Esophagus muscularis mucosa (tissue), 4 donors: Measurements from ENCODE around the gene EBF3. TPM values are rescaled to one million over a fixed set of nuclear protein-coding genes. Genes with fewer than 3 reads are reported as not detected.

ENCODE experiments used
- DNase-seq: peaks from one replicate; pipeline ENCODE4 v3.0.0-alpha.2; 2017; ENCODE audit errors: extremely low spot score
- H3K27ac ChIP-seq, 4 donors: fragments of 200-600 bp; sonication (generic); replicated peaks in 1 of 4; 1 replicate in 3 of 4; 2 replicates in 1 of 4; pipeline ENCODE4 v1.5.1; 2016 to 2019; ENCODE audit warnings: mild to moderate bottlenecking in 1 of 4
- H3K27me3 ChIP-seq, 4 donors: fragments of 200-600 bp; sonication (generic); one replicate each; pipeline versions ENCODE4 v1.5.1 to v1.6.0; 2016 to 2019
- H3K36me3 ChIP-seq, 4 donors: fragments of 200-600 bp; sonication (generic); one replicate each; pipeline ENCODE4 v1.5.1; 2016 to 2019
- H3K4me1 ChIP-seq, 4 donors: fragments of 200-600 bp; sonication (generic); one replicate each; pipeline ENCODE4 v1.5.1; 2016 to 2019
- H3K4me3 ChIP-seq, 4 donors: fragments of 200-600 bp; sonication (generic); 1 replicate in 2 of 4; 2 replicates in 2 of 4; pipeline ENCODE4 v1.5.1; 2016 to 2019; ENCODE audit warnings: mild to moderate bottlenecking in 4 of 4, moderate library complexity in 1 of 4
- H3K9me3 ChIP-seq, 4 donors: fragments of 200-600 bp; sonication (generic); 1 replicate in 3 of 4; 2 replicates in 1 of 4; pipeline ENCODE4 v1.5.1; 2016 to 2019
- CTCF ChIP-seq, 3 experiments: fragments of 200-600 bp in 2 of 3; fragments of 450-650 bp in 1 of 3; sonication (generic) in 2 of 3; IDR thresholded peaks; one replicate each; pipeline ENCODE4 v1.5.1; 2017 to 2019; ENCODE audit warnings: antibody characterized with exemption in 3 of 3, mild to moderate bottlenecking in 2 of 3, moderate library complexity in 1 of 3
- EP300 ChIP-seq: sonication (generic); formaldehyde crosslinking; IDR thresholded peaks from one replicate; pipeline ENCODE4 v1.6.1; 2017; ENCODE audit warnings: antibody characterized with exemption
- POLR2A ChIP-seq: fragments of 450-650 bp; IDR thresholded peaks from one replicate; pipeline ENCODE4 v1.6.1; 2017; ENCODE audit warnings: antibody characterized with exemption, moderate library complexity, mild to moderate bottlenecking, low read depth
- POLR2AphosphoS5 ChIP-seq, 2 donors: sonication (generic); formaldehyde crosslinking; IDR thresholded peaks; one replicate each; pipeline ENCODE4 v1.6.1; 2017; ENCODE audit warnings: antibody characterized with exemption in 2 of 2
- WGBS: methylation state at CpG from one replicate; pipeline ENCODE4 v1.1.5; 2018; 5-methylcytosine and 5-hydroxymethylcytosine counted together
- intact Hi-C: fragments of 100-400 bp; cut with DNase I; formaldehyde crosslinking; loops from one replicate; pipeline ENCODE4 v1.15.1; 2023
- total RNA-seq, 4 donors: library from RNA; depleted of rRNA; stranded (reverse); fragments of >200 nt; gene quantifications; one replicate each; pipeline versions ENCODE4 v1.1.0 to v1.2.1, GENCODE V29; 2016

The EBF3 gene
- total RNA-seq, 4 donors from 2014 or later = 2.9 to 7.3 (median 5.2) TPM

DNA sequence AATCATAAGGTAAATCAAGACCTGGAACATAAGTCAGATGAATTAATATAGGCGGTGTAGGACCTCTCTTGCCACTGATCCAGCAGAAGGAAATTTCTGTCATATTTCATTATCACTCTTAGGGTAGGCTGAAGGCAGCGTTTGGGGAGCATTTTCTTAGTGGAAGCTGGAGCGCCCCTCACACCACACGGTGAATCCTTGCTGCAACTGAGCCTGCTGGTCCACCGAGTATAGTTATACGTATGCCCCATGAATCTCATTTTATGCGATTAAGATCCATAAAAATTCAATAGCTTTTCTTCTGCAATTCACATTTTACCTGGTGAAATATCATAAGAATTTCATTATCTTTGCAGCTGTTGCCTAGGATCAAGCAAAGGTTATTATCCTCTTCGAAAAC lies 19.6 kb downstream of the EBF3 start:
- Histone ChIP-seq H3K27ac (no peak overlapping the region), H3K4me3 (no peak overlapping the region), H3K9me3 (no peaks in the 10 kb centered on the region), H3K4me1 (peaks cover 10 to 39% (median 22%) of the 10 kb centered on the region in 4 donors), H3K36me3 (no peaks in the 10 kb centered on the region), H3K27me3 (peaks cover 0 to 43% (median 2%) of the 10 kb centered on the region in 4 donors)
- intact Hi-C loops = no loop called here
- no peak for DNase-seq
- TF ChIP-seq EP300 = no peak
- no peak for TF ChIP-seq POLR2A
- no peak for TF ChIP-seq CTCF (IDR thresholded peaks at IDR 0.05)
- TF ChIP-seq POLR2AphosphoS5 (IDR thresholded peaks at IDR 0.05) = no peak
- WGBS = 83% methylated on average over 8 of the region's 8 CpGs

DNA sequence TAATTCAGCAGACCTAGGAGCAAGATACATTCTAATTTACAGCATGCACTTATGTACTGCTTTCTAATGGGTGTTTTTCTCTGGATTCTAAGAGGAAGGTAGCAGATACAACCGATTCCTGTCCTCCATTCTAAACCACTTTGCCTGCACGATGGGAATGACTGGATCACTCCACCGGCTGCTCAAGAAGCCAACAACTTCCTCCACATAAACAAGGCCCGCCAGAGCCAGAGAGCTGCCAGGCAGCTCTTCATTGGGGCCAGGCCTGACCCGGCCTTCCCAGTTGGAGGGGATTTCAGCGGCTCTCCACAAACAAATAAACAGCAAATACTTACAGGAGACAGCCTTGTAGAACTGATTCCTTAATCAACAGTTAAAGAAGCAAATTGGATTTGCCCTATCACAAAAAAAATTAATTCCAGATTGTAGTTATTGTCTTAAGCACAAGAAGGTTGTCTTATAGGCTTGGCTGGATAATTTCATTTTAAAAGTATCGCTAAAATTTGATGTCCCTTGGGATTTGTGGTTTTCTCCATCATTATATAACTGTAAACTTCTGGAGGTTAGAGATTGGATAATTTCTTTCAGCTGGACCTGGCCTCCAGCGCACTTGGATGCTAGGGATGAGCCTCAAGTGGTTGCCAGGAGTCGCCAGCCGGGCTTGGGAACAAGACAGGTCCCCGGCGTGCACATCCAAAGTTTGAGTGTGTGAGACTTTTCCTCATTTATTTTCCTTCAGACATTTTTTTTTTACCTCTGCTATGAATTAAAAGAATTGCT lies 20.9 kb downstream of the EBF3 start:
- Histone ChIP-seq H3K27me3 (peaks cover 0 to 30% (median 2%) of the 10 kb centered on the region in 4 donors), H3K36me3 (no peaks in the 10 kb centered on the region), H3K4me1 (peaks cover 4 to 33% (median 15%) of the 10 kb centered on the region in 4 donors), H3K9me3 (no peaks in the 10 kb centered on the region), H3K4me3 (no peak overlapping the region), H3K27ac (no peak overlapping the region)
- intact Hi-C loops = no loop called here
- TF ChIP-seq POLR2AphosphoS5 (IDR thresholded peaks at IDR 0.05) (no peak), POLR2A (no peak), CTCF (IDR thresholded peaks at IDR 0.05) (no peak), EP300 (no peak)
- no peak for DNase-seq
- WGBS = 75% methylated on average over 12 of the region's 12 CpGs

GRCh38 chr10:129942391-129942790 lies 21.7 kb downstream of the EBF3 start:
- intact Hi-C loops = no loop called here
- Histone ChIP-seq H3K27me3 (peaks cover 0 to 29% (median 2%) of the 10 kb centered on the region in 4 donors), H3K4me1 (peaks cover 4 to 26% (median 15%) of the 10 kb centered on the region in 4 donors), H3K27ac (no peak overlapping the region), H3K9me3 (no peaks in the 10 kb centered on the region), H3K4me3 (no peak overlapping the region), H3K36me3 (no peaks in the 10 kb centered on the region)
- no peak for DNase-seq
- 93% methylated on average over 9 of the region's 9 CpGs for WGBS
- TF ChIP-seq POLR2AphosphoS5 (IDR thresholded peaks at IDR 0.05) = no peak
- TF ChIP-seq EP300 = no peak
- TF ChIP-seq POLR2A = no peak
- no peak for TF ChIP-seq CTCF (IDR thresholded peaks at IDR 0.05)

GRCh38 chr10:129942019-129942277 lies 22.1 kb downstream of the EBF3 start:
- H3K4me1 ChIP-seq = peaks cover 4 to 22% (median 15%) of the 10 kb centered on the region in 4 donors
- intact Hi-C loops = no loop called here
- DNase-seq = no peak

More at GRCh38 chr10:129942019-129942277, 22.1 kb downstream of the EBF3 start:
- H3K4me3 ChIP-seq = no peak overlapping the region
- H3K36me3 ChIP-seq = no peaks in the 10 kb centered on the region
- H3K27ac ChIP-seq = no peak overlapping the region
- no peaks in the 10 kb centered on the region for H3K9me3 ChIP-seq
- TF ChIP-seq POLR2A (no peak), CTCF (IDR thresholded peaks at IDR 0.05) (no peak), EP300 (no peak), POLR2AphosphoS5 (IDR thresholded peaks at IDR 0.05) (no peak)
- peaks cover 0 to 26% (median 2%) of the 10 kb centered on the region in 4 donors for H3K27me3 ChIP-seq
- 94% methylated on average over 4 of the region's 4 CpGs for WGBS
